IPS-20b (cell line): Measurements from ENCODE around the gene DUSP12.
"Not testable (repeated sequence)": the region's sequence is repeated elsewhere in the genome, so short reads cannot be mapped to it uniquely, and the experiment has no call there.

ENCODE experiments used
- H3K27ac ChIP-seq: one replicate; pipeline ENCODE4 v1.5.1; 2013; ENCODE audit warnings: low read length
- H3K27me3 ChIP-seq: 2 replicates; pipeline ENCODE4 v1.6.1; 2013; ENCODE audit warnings: mild to moderate bottlenecking, low read length, inconsistent platforms; ENCODE audit not compliant: insufficient read depth
- H3K36me3 ChIP-seq: 2 replicates; pipeline ENCODE4 v1.6.1; 2013; ENCODE audit warnings: low read depth, mild to moderate bottlenecking, inconsistent platforms, low read length, moderate library complexity; ENCODE audit not compliant: insufficient read depth
- H3K4me1 ChIP-seq: 2 replicates; pipeline ENCODE4 v1.6.1; 2013; ENCODE audit warnings: mild to moderate bottlenecking, control low read depth, inconsistent platforms, low read length, moderate library complexity; ENCODE audit not compliant: insufficient read depth
- H3K4me3 ChIP-seq: 2 replicates; pipeline ENCODE4 v1.5.1; 2013; ENCODE audit warnings: mild to moderate bottlenecking, low read length, inconsistent platforms
- H3K9ac ChIP-seq: 2 replicates; pipeline ENCODE4 v1.6.1; 2013; ENCODE audit warnings: low read depth, mild to moderate bottlenecking, inconsistent platforms, low read length, moderate library complexity
- H3K9me3 ChIP-seq: 2 replicates; pipeline ENCODE4 v1.6.1; 2013; ENCODE audit warnings: mild to moderate bottlenecking, low read depth, low read length, inconsistent platforms; ENCODE audit not compliant: insufficient read depth

Gene DUSP12

DNA sequence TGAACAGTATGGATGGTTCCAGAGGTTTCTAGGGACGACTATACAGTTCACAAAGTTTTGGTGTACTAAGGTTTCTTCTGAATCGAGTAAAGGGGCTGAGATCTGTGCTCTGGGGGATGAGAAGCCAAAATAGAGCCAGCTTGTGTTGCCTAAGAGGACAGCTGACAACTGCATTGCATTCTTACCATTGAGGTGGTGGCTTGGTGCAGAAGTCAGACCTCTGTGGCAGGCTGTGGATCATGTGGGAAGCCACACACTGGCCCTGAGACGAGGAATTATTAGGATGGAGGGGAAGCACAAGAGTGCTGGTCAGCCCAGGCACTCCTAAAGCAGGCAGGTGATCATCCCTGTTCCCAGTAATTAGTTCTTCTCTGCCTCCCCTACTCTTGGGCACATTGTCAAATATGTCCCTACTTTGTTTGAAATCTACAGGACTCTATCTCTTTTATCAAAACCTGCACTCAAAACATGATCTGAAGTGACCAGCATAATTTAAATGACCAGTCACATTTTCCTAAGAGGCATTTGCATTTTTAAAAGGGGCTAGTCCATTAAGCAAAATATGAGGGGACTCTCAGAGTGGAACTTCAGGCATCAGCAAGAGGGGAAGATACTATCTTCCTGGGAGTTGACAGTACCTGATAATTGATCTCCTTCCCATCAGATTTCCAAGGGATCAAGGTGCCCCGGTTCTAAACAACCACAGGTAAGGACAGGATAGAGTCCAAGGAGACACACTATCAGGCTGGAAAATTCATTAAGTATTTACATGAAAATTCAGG, 28.4 kb upstream of the DUSP12 start, which contains the start of gene FCRLB:
FCRLB (plus strand) TSS at position 589 of the 782 bp plus-strand sequence. CDS start 1,129 bp downstream, outside the sequence.
- Histone ChIP-seq H3K9me3 (no peaks in the 10 kb centered on the region), H3K4me3 (no peak within 1 kb of the TSS), H3K36me3 (no peaks in the 10 kb centered on the region), H3K4me1 (no peaks in the 10 kb centered on the region), H3K27me3 (peaks cover 44% of the 10 kb centered on the region), H3K27ac (no peak within 1 kb of the TSS), H3K9ac (no peak within 1 kb of the TSS)

DNA sequence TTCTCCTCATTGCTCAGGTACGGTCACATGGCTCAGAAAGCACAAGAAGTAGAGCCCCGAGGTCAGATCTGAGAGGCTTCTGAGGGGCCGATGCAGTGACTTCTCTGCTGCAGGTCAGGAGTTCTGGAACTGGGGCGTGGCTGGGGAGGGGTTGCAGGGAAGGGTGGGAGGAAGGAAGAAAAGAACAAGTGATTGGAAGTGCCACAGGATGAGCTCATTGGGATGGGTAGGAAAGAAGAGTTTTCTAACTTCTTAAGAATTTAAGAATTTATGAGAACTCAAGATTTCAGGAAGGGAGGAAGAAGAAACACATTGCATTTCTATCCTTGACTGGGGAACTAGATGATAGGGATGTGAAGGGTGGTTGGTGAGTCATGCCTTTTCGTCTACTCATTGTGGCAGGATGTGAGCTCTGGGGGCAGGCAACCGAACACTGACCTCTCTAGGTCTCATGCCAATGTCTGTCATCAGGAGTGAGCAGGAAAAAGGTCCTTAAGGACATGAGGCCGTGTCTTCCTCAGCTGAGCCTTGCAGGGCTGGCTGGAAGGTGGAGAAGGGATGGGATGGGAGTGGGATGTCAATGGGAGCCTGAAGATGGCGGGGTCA, 27.7 kb upstream of the DUSP12 start:
- Histone ChIP-seq H3K4me3 (no peak overlapping the region), H3K27me3 (peaks cover 50% of the 10 kb centered on the region), H3K9ac (no peak overlapping the region), H3K27ac (no peak overlapping the region), H3K36me3 (no peaks in the 10 kb centered on the region), H3K9me3 (no peaks in the 10 kb centered on the region), H3K4me1 (no peaks in the 10 kb centered on the region)

- no peak overlapping the region for H3K9ac ChIP-seq
- H3K27ac ChIP-seq, result no peak overlapping the region
- no peak overlapping the region for H3K4me3 ChIP-seq
- no peaks in the 10 kb centered on the region for H3K4me1 ChIP-seq
- no peaks in the 10 kb centered on the region for H3K9me3 ChIP-seq
- H3K36me3 ChIP-seq, result no peaks in the 10 kb centered on the region
- peaks cover 52% of the 10 kb centered on the region for H3K27me3 ChIP-seq
Observed at GRCh38 chr1:161722406-161722805, 27.2 kb upstream of the DUSP12 start.

GRCh38 chr1:161723459-161724141, 26.0 kb upstream of the DUSP12 start:
- Histone ChIP-seq H3K4me3 (no peak overlapping the region), H3K9me3 (no peaks in the 10 kb centered on the region), H3K9ac (no peak overlapping the region), H3K36me3 (no peaks in the 10 kb centered on the region), H3K27ac (no peak overlapping the region), H3K27me3 (peaks cover 62% of the 10 kb centered on the region), H3K4me1 (no peaks in the 10 kb centered on the region)

GRCh38 chr1:161725258-161725907, 24.2 kb upstream of the DUSP12 start:
- H3K9ac ChIP-seq, H3K9me3 ChIP-seq, H3K4me1 ChIP-seq, H3K36me3 ChIP-seq, H3K27ac ChIP-seq: not testable (repeated sequence)
- Histone ChIP-seq H3K27me3 (peaks cover 63% of the 10 kb centered on the region), H3K4me3 (peak overlapping the region; percentile 91)

DNA sequence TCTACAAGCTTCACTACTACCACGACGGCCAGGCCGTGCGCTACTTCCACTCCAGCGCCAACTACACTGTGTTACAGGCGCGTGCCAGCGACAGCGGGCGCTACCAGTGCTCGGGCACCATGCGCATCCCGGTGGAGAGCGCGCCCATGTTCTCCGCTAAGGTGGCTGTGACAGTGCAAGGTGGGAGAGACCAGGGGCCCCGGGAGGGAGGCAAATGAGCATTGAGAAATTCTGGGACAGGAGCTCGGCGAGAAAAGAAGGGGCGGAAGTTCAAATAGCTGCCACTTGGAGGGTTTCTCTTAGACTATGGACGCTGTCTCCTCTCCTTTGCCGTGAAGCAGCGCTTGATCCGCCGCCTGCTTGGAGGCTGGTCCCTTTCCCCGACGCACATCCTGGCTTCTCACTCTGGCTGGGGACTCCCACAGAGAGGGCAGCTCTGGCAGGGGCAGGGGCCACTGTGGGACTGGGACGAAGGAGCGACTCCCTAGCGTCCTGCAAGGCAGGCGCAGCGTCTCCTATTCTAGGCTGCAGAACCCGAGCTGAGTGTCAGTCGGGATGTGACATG, 23.6 kb upstream of the DUSP12 start:
- H3K36me3 ChIP-seq, result no peaks in the 10 kb centered on the region
- H3K4me1 ChIP-seq, result peaks cover 4% of the 10 kb centered on the region; the same call in 1 of the 2 replicates
- H3K27ac ChIP-seq, result no peak overlapping the region
- H3K9me3 ChIP-seq, result no peaks in the 10 kb centered on the region
- H3K9ac ChIP-seq, result peak overlapping the region; percentile 61; the same call in 1 of the 2 replicates
- peaks cover 61% of the 10 kb centered on the region for H3K27me3 ChIP-seq
- peak overlapping the region; percentile 91 for H3K4me3 ChIP-seq

- Histone ChIP-seq H3K27ac (no peak overlapping the region), H3K9ac (peak overlapping the region; percentile 89), H3K9me3 (no peaks in the 10 kb centered on the region), H3K36me3 (no peaks in the 10 kb centered on the region), H3K4me3 (peak overlapping the region; percentile 91), H3K27me3 (peaks cover 62% of the 10 kb centered on the region), H3K4me1 (peaks cover 4% of the 10 kb centered on the region; the same call in 1 of the 2 replicates)
Observed at GRCh38 chr1:161726473-161727255, 22.9 kb upstream of the DUSP12 start.

DNA sequence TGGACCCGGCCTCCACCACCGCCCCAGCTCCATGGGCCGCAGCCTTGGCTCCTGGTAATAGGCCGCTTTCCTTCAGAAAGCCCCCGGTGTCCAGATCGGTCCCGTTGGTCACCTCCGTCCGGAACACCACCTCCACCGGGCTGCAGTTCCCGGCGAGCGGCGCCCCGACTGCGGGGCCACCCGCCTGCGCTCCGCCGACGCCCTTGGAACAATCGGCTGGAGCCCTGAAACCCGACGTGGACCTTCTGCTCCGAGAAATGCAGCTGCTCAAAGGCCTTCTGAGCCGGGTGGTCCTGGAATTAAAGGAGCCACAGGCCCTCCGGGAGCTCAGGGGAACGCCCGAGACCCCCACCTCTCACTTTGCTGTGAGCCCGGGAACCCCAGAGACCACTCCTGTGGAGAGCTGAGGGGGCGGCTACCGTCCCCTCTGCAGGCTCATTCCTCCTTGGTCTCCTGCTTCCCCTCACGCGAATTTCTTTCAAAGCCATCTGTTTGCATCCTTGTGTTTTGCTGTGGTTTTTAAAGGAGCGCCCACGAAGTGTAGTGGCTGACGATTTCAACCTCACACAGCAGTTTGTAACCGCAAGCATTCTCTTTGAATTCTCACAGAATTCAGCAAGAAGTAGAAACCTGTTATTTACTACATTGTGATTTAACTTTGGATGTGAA, 22.2 kb upstream of the DUSP12 start:
- H3K4me3 ChIP-seq, result peak overlapping the region; percentile 91
- no peaks in the 10 kb centered on the region for H3K36me3 ChIP-seq
- H3K27me3 ChIP-seq, result peaks cover 61% of the 10 kb centered on the region
- H3K9me3 ChIP-seq, result no peaks in the 10 kb centered on the region
- H3K9ac ChIP-seq, result peak overlapping the region; percentile 89
- peak overlapping the region; percentile 43 for H3K27ac ChIP-seq
- peaks cover 4% of the 10 kb centered on the region; the same call in 1 of the 2 replicates for H3K4me1 ChIP-seq

DNA sequence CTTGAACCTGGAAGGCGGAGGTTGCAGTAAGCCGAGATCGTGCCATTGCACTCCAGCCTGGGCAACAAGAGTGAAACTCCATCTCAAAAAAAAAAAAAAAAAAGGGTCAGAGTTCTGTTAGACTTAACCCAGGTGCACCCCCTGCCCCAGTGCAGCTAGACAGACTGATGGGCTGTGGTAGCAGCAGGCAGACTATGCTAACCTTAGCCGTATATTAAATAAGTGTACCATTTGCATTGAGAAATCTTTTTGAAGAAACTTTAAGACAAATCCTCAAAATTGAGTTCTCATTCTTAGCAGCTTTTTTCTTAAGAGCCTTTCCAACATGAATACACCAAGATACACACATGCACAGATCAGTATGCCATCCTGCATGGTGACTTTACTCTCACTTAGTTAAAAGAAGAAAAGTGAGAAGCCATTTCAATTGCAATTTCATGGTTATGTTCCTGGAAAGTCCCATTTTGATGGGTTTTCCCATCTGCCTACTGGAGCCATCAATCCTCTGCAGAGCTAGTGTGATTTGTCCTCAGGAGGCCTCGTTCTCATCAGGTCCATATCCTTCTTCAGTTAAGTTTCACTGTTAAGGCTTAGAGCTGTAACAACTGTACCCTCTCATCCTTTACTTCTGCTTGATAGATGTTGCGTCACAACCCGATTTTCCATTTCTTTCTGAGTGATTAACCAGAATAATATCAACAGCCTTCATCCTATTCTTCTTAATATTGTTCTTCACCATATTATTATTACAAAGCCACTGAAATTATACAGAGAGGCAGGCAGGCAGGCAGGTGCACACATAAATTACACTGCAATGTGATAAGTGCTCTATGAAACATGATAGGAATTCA, 21.0 kb upstream of the DUSP12 start:
- Histone ChIP-seq H3K27ac (no peak overlapping the region), H3K9me3 (no peaks in the 10 kb centered on the region), H3K9ac (no peak overlapping the region), H3K4me3 (no peak overlapping the region), H3K4me1 (peaks cover 4% of the 10 kb centered on the region; the same call in 1 of the 2 replicates), H3K36me3 (no peaks in the 10 kb centered on the region), H3K27me3 (peaks cover 49% of the 10 kb centered on the region)
